ENCODE data around the gene PSMB9. TPM values are rescaled to one million over a fixed set of nuclear protein-coding genes. Genes with fewer than 3 reads are reported as not detected.

PSMB9 gene
- polyA plus RNA-seq, 1 donor from 2014 or later = not detected

DNA sequence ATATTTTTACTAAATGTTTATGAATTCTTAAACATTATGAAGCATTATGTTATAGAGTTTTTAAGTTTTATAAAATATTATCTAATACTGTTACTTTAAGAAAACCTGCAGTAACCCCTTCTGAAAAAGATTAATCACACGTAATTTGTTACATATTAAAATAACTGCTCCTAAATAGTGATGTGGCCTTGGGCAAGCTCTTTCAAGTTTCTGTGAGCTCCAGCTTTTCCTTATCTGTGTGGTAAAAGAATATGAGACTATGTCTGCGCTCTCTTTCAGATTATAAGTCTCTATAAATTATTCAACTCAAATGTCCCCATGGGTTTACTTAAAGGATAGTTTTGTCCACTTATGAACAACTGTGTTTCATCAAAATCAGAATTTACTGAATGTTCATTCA is 54.9 kb downstream of the PSMB9 start (continued):
- no peak for TF ChIP-seq MXI1 (conservative IDR thresholded peaks at IDR 0.05; ENCODE audit: poor library complexity, severe bottlenecking)

Small RNA genes lying within 50 kb of the gene (small RNA-seq; reads per million reads assigned to genes)
- gene HLA-Z = 0 reads per million in 3 experiments

Other genes starting within 250 kb of the PSMB9 start
- gene HLA-DQA1, start 216.8 kb upstream of the PSMB9 start, polyA plus RNA-seq = not detected in 2 replicates
- not detected in 2 replicates for gene HLA-DQB1, start 187.5 kb upstream of the PSMB9 start, polyA plus RNA-seq
- gene HLA-DQA2, start 112.8 kb upstream of the PSMB9 start, polyA plus RNA-seq = not detected in 2 replicates
- gene HLA-DQB2, start 90.7 kb upstream of the PSMB9 start, polyA plus RNA-seq = not detected in 2 replicates
- not detected in 2 replicates for gene HLA-DOB, start 37.2 kb upstream of the PSMB9 start, polyA plus RNA-seq
- gene TAP2, start 15.5 kb upstream of the PSMB9 start, polyA plus RNA-seq = 1.2 and 2.3 TPM in 2 replicates
- gene PSMB8, start 10.1 kb upstream of the PSMB9 start, polyA plus RNA-seq = 1.6 TPM in 1 of 2 replicates, not detected in the other
- gene TAP1, start 488 bp upstream of the PSMB9 start, polyA plus RNA-seq = not detected in 2 replicates
- 2.9 and 4.5 TPM in 2 replicates for gene HLA-DMB, start 86.8 kb downstream of the PSMB9 start, polyA plus RNA-seq
- 4.4 and 5.8 TPM in 2 replicates for gene HLA-DMA, start 98.9 kb downstream of the PSMB9 start, polyA plus RNA-seq
- 102 and 107 TPM in 2 replicates for gene BRD2, start 114.4 kb downstream of the PSMB9 start, polyA plus RNA-seq
- 0.07 TPM in 1 of 2 replicates, not detected in the other for gene HLA-DOA, start 155.4 kb downstream of the PSMB9 start, polyA plus RNA-seq
- gene HLA-DPA1, start 219.5 kb downstream of the PSMB9 start, polyA plus RNA-seq = not detected in 2 replicates
- gene HLA-DPB1, start 221.8 kb downstream of the PSMB9 start, polyA plus RNA-seq = 2.3 TPM in 1 of 2 replicates, not detected in the other

All from neural cell (in vitro differentiated cells).